Adipocyte (in vitro differentiated cells): Measurements from ENCODE around the gene SLC25A17.

Source experiments
- DNase-seq: peaks from one replicate; pipeline ENCODE4 v3.0.0-alpha.2; 2015; ENCODE audit warnings: low read depth
- H3K27me3 ChIP-seq: replicated peaks from 2 replicates; pipeline ENCODE4 v1.7.0; 2013; ENCODE audit warnings: mild to moderate bottlenecking, low read length, moderate library complexity; ENCODE audit not compliant: control insufficient read depth, insufficient read depth
- H3K36me3 ChIP-seq: 2 replicates; pipeline ENCODE4 v1.7.0; 2013; ENCODE audit warnings: low read length, mild to moderate bottlenecking, moderate library complexity; ENCODE audit not compliant: control insufficient read depth, insufficient read depth, severe bottlenecking
- H3K4me1 ChIP-seq: 2 replicates; pipeline ENCODE4 v1.7.0; 2013; ENCODE audit warnings: mild to moderate bottlenecking, low read length, moderate library complexity; ENCODE audit not compliant: control insufficient read depth, insufficient read depth
- H3K4me3 ChIP-seq: 2 replicates; pipeline ENCODE4 v1.7.0; 2013; ENCODE audit warnings: mild to moderate bottlenecking, low read length, moderate library complexity
- H3K9ac ChIP-seq: 2 replicates; pipeline ENCODE4 v1.7.0; 2013; ENCODE audit warnings: mild to moderate bottlenecking, low read length, moderate library complexity
- H3K9me3 ChIP-seq: 2 replicates; pipeline ENCODE4 v1.7.0; 2013; ENCODE audit warnings: mild to moderate bottlenecking, low read length, moderate library complexity; ENCODE audit not compliant: control insufficient read depth

SLC25A17 gene

DNA sequence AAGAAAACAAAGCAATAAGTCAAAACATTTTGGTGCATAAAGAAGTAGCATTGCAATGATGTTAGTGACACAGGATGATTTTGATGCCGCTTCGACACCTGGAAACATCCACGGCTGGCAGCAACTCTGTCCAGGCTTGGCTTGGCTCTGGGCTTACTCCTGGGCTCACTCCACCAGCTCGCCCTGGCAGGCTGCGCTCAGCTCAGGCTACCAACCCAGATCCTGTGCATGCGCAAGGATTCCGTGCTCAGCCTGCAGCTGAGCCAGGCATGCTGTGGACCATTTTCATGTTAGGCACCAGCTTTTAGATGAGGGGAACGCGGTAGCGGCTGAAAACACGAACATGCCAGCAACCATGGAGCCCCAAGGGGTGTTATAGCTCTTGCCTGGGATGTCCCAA, 66.0 kb downstream of the SLC25A17 start:
- DNase-seq, result no peak
- Histone ChIP-seq H3K4me3 (no peak overlapping the region), H3K9me3 (no peaks in the 10 kb centered on the region), H3K27me3 (no peaks in the 10 kb centered on the region), H3K4me1 (no peaks in the 10 kb centered on the region), H3K9ac (no peak overlapping the region), H3K36me3 (no peaks in the 10 kb centered on the region)

GRCh38 chr22:40751250-40751649, 67.9 kb downstream of the SLC25A17 start:
- no peak for DNase-seq
- Histone ChIP-seq H3K4me1 (no peaks in the 10 kb centered on the region), H3K9ac (no peak overlapping the region), H3K36me3 (no peaks in the 10 kb centered on the region), H3K4me3 (no peak overlapping the region), H3K27me3 (no peaks in the 10 kb centered on the region), H3K9me3 (no peaks in the 10 kb centered on the region)

- Histone ChIP-seq H3K27me3 (no peaks in the 10 kb centered on the region), H3K36me3 (no peaks in the 10 kb centered on the region), H3K9me3 (no peaks in the 10 kb centered on the region), H3K4me3 (no peak overlapping the region), H3K4me1 (no peaks in the 10 kb centered on the region), H3K9ac (no peak overlapping the region)
- no peak for DNase-seq
These were observed 69.3 kb downstream of the SLC25A17 start for GRCh38 chr22:40749829-40750228.

- H3K9me3 ChIP-seq, result no peaks in the 10 kb centered on the region
- H3K4me3 ChIP-seq, result no peak overlapping the region
- H3K36me3 ChIP-seq, result no peaks in the 10 kb centered on the region
- no peaks in the 10 kb centered on the region for H3K4me1 ChIP-seq
- no peak overlapping the region for H3K9ac ChIP-seq
- no peak for DNase-seq
- no peaks in the 10 kb centered on the region for H3K27me3 ChIP-seq
These were observed 70.5 kb downstream of the SLC25A17 start for GRCh38 chr22:40748388-40749355.

- DNase-seq, result no peak
- Histone ChIP-seq H3K9ac (no peak overlapping the region), H3K36me3 (no peaks in the 10 kb centered on the region)
These were observed 71.8 kb downstream of the SLC25A17 start for GRCh38 chr22:40747361-40747760.

GRCh38 chr22:40746428-40747220, 72.5 kb downstream of the SLC25A17 start:
- H3K36me3 ChIP-seq, result no peaks in the 10 kb centered on the region
- no peak for DNase-seq
- no peaks in the 10 kb centered on the region for H3K9me3 ChIP-seq
- H3K9ac ChIP-seq, result no peak overlapping the region
- no peak overlapping the region for H3K4me3 ChIP-seq
- H3K4me1 ChIP-seq, result no peaks in the 10 kb centered on the region
- no peaks in the 10 kb centered on the region for H3K27me3 ChIP-seq

More at GRCh38 chr22:40747361-40747760, 71.8 kb downstream of the SLC25A17 start:
- Histone ChIP-seq H3K9me3 (no peaks in the 10 kb centered on the region), H3K4me3 (no peak overlapping the region), H3K4me1 (no peaks in the 10 kb centered on the region), H3K27me3 (no peaks in the 10 kb centered on the region)

GRCh38 chr22:40743768-40744167, 75.4 kb downstream of the SLC25A17 start:
- Histone ChIP-seq H3K9me3 (no peaks in the 10 kb centered on the region), H3K27me3 (no peaks in the 10 kb centered on the region), H3K4me1 (no peaks in the 10 kb centered on the region), H3K36me3 (no peaks in the 10 kb centered on the region), H3K9ac (no peak overlapping the region), H3K4me3 (no peak overlapping the region)
- no peak for DNase-seq

- no peaks in the 10 kb centered on the region for H3K36me3 ChIP-seq
- DNase-seq, result no peak
- no peak overlapping the region for H3K9ac ChIP-seq
- no peaks in the 10 kb centered on the region for H3K27me3 ChIP-seq
- H3K9me3 ChIP-seq, result no peaks in the 10 kb centered on the region
- H3K4me3 ChIP-seq, result no peak overlapping the region
- H3K4me1 ChIP-seq, result peaks cover 2% of the 10 kb centered on the region
These were observed 78.0 kb downstream of the SLC25A17 start for GRCh38 chr22:40741116-40741515.

GRCh38 chr22:40739721-40740120, 79.4 kb downstream of the SLC25A17 start:
- Histone ChIP-seq H3K27me3 (no peaks in the 10 kb centered on the region), H3K4me3 (no peak overlapping the region), H3K9me3 (no peaks in the 10 kb centered on the region), H3K4me1 (peaks cover 9% of the 10 kb centered on the region), H3K9ac (no peak overlapping the region), H3K36me3 (no peaks in the 10 kb centered on the region)
- no peak for DNase-seq

- no peak for DNase-seq
These were observed 85.2 kb downstream of the SLC25A17 start for GRCh38 chr22:40733919-40734318.

GRCh38 chr22:40732999-40733292, 86.2 kb downstream of the SLC25A17 start:
- DNase-seq, result no peak
- Histone ChIP-seq H3K27me3 (no peaks in the 10 kb centered on the region), H3K4me1 (peaks cover 24% of the 10 kb centered on the region), H3K9ac (no peak overlapping the region), H3K4me3 (no peak overlapping the region), H3K36me3 (no peaks in the 10 kb centered on the region), H3K9me3 (no peaks in the 10 kb centered on the region)

More at GRCh38 chr22:40733919-40734318, 85.2 kb downstream of the SLC25A17 start:
- Histone ChIP-seq H3K36me3 (no peaks in the 10 kb centered on the region), H3K4me3 (no peak overlapping the region), H3K4me1 (peaks cover 21% of the 10 kb centered on the region), H3K9ac (no peak overlapping the region), H3K9me3 (no peaks in the 10 kb centered on the region), H3K27me3 (no peaks in the 10 kb centered on the region)
